ENCODE results near the gene TNFAIP8L1. TPM values are rescaled to one million over a fixed set of nuclear protein-coding genes. Genes with fewer than 3 reads are reported as not detected.

TNFAIP8L1 gene
- total and polyA plus RNA-seq, 2 donors from 2014 or later = 11.5 to 16.0 TPM

DNA sequence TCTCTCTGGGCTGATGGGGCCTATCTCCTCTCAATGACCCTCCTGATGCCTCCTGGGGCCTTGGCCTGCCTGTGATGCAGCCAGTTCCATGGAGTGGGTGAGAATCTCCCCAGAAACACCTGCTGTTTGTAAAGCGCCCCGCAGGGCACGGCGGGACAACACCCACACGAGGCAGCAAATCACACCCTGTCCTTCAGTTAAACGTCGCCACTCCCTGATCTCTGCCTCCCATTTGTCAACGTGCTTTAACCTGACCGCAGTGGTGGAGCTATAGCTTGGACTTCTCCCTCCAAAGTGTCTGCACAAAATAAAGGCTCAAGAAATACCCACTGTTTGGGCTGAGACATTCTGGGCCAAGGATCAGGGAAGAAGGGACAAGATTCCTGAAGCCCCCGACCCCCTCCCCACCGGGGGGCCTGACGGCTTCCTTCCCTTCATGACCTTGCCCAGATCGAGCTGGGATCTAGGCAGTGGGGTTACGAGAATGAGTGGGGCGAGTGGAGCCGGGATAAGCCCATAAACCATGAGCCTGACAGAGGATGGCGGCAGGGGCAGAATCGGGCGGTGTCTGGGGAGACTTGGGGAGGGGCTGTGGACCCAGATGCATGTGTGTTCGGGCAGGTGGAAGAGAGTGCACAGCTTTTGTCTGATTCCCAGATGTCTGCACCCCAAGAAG is 22.8 kb downstream of the TNFAIP8L1 start:
- H3K36me3 ChIP-seq (ENCODE audit: control insufficient read depth in 2 of 3, insufficient read depth in 3 of 3, low read length in 3 of 3) = peaks cover 5 to 29% (median 18%) of the 10 kb centered on the region in 3 donors
- intact Hi-C loops (cut with DNase I) = no loop called here
- TF ChIP-seq, protein P1, sequence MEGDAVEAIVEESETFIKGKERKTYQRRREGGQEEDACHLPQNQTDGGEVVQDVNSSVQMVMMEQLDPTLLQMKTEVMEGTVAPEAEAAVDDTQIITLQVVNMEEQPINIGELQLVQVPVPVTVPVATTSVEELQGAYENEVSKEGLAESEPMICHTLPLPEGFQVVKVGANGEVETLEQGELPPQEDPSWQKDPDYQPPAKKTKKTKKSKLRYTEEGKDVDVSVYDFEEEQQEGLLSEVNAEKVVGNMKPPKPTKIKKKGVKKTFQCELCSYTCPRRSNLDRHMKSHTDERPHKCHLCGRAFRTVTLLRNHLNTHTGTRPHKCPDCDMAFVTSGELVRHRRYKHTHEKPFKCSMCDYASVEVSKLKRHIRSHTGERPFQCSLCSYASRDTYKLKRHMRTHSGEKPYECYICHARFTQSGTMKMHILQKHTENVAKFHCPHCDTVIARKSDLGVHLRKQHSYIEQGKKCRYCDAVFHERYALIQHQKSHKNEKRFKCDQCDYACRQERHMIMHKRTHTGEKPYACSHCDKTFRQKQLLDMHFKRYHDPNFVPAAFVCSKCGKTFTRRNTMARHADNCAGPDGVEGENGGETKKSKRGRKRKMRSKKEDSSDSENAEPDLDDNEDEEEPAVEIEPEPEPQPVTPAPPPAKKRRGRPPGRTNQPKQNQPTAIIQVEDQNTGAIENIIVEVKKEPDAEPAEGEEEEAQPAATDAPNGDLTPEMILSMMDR (IDR thresholded peaks at IDR 0.05; ENCODE audit: borderline replicate concordance, extremely low read depth, insufficient read depth) = no peak
- no peaks in the 10 kb centered on the region for H3K9me3 ChIP-seq (ENCODE audit: control insufficient read depth in 2 of 3, insufficient read depth in 1 of 3, low read length in 3 of 3)
- H3K4me1 ChIP-seq (ENCODE audit: control insufficient read depth in 2 of 3, insufficient read depth in 2 of 3, low read depth in 1 of 3, low read length in 3 of 3) = no peaks in the 10 kb centered on the region
- DNase-seq (no peak), FAIRE-seq (no peak)
- no peak overlapping the region for H3K9ac ChIP-seq (ENCODE audit: low read length in 3 of 3)
- H3K27me3 ChIP-seq (ENCODE audit: control insufficient read depth, insufficient read depth, low read length) = no peaks in the 10 kb centered on the region
- no peak overlapping the region for H3K4me3 ChIP-seq (ENCODE audit: low read length in 3 of 3)
- no peak overlapping the region for H3K27ac ChIP-seq (ENCODE audit: low read depth in 2 of 2, low read length in 2 of 2)

DNA sequence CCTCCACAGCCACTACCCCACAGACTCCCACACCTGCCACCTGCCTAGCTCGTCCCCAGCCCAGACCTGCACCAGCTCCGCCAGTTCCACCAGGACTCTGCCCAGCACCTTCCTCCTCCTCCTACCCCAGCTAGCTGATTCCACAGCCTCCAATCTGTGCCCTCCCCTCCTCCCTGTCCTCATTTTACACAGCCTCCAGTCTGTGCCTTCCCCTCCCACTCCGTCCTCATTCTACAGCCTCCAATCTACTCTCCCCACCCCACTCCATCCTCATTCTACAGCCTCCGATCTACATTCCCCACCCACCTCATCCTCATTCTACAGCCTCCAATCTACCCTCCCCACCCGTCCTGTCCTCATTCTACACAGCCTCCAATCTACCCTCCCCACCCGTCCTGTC is 23.5 kb downstream of the TNFAIP8L1 start:
- no peaks in the 10 kb centered on the region for H3K9me3 ChIP-seq (ENCODE audit: control insufficient read depth in 2 of 3, insufficient read depth in 1 of 3, low read length in 3 of 3)
- intact Hi-C loops (cut with DNase I) = no loop called here
- no peaks in the 10 kb centered on the region for H3K27me3 ChIP-seq (ENCODE audit: control insufficient read depth, insufficient read depth, low read length)
- DNase-seq (no peak), FAIRE-seq (no peak)
- no peak overlapping the region for H3K4me3 ChIP-seq (ENCODE audit: low read length in 3 of 3)
- no peaks in the 10 kb centered on the region for H3K4me1 ChIP-seq (ENCODE audit: control insufficient read depth in 2 of 3, insufficient read depth in 2 of 3, low read depth in 1 of 3, low read length in 3 of 3)
- TF ChIP-seq, protein P1 (IDR thresholded peaks at IDR 0.05; ENCODE audit: borderline replicate concordance, extremely low read depth, insufficient read depth) = no peak
- H3K9ac ChIP-seq (ENCODE audit: low read length in 3 of 3) = no peak overlapping the region
- H3K36me3 ChIP-seq (ENCODE audit: control insufficient read depth in 2 of 3, insufficient read depth in 3 of 3, low read length in 3 of 3) = peaks cover 5 to 26% (median 18%) of the 10 kb centered on the region in 3 donors
- H3K27ac ChIP-seq (ENCODE audit: low read depth in 2 of 2, low read length in 2 of 2) = no peak overlapping the region

DNA sequence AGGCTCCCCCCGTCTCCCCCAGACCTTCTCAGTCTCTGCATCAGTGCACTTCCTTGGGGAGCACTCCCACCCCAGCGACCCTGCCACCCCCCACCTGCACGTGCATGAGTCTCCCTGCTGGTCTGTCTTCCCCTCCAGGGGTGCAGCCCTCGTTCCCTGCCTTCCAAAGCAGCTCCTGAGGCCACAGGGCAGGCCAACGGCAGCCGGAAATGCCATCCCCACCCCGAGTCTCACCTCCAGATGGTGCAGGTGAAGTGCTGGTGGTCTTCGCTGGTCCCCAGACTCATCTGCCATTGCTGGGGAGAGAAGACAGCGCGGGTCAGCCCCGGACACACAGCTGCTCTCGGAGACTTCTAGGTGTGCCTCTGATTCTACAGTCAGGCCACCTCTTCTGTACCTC is 25.3 kb downstream of the TNFAIP8L1 start:
- H3K4me3 ChIP-seq (ENCODE audit: low read length in 3 of 3) = no peak overlapping the region
- FAIRE-seq = no peak
- no peak overlapping the region for H3K9ac ChIP-seq (ENCODE audit: low read length in 3 of 3)
- DNase-seq = no peak
- intact Hi-C loops (cut with DNase I) = no loop called here
- peaks cover 0 to 5% (median 0%) of the 10 kb centered on the region in 3 donors for H3K4me1 ChIP-seq (ENCODE audit: control insufficient read depth in 2 of 3, insufficient read depth in 2 of 3, low read depth in 1 of 3, low read length in 3 of 3)
- TF ChIP-seq, protein P1 (IDR thresholded peaks at IDR 0.05; ENCODE audit: borderline replicate concordance, extremely low read depth, insufficient read depth) = no peak
- no peak overlapping the region for H3K27ac ChIP-seq (ENCODE audit: low read depth in 2 of 2, low read length in 2 of 2)
- peaks cover 2 to 23% (median 14%) of the 10 kb centered on the region in 3 donors for H3K36me3 ChIP-seq (ENCODE audit: control insufficient read depth in 2 of 3, insufficient read depth in 3 of 3, low read length in 3 of 3)
- no peaks in the 10 kb centered on the region for H3K27me3 ChIP-seq (ENCODE audit: control insufficient read depth, insufficient read depth, low read length)
- no peaks in the 10 kb centered on the region for H3K9me3 ChIP-seq (ENCODE audit: control insufficient read depth in 2 of 3, insufficient read depth in 1 of 3, low read length in 3 of 3)

Data from kidney (tissue), 14 donors.